IPS-18c (cell line): ENCODE results near the gene NDUFV1.
"Not testable (repeated sequence)": the region's sequence is repeated elsewhere in the genome, so short reads cannot be mapped to it uniquely, and the experiment has no call there.

Source experiments
- H3K4me3 ChIP-seq: 2 replicates; pipeline ENCODE4 v1.7.0; 2013; ENCODE audit warnings: low read depth, mild to moderate bottlenecking, low read length, moderate library complexity; ENCODE audit not compliant: insufficient read depth
- H3K9me3 ChIP-seq: one replicate; pipeline ENCODE4 v1.6.1; 2013; ENCODE audit warnings: mild to moderate bottlenecking, low read length, moderate library complexity; ENCODE audit not compliant: control insufficient read depth, insufficient read depth

NDUFV1 gene

DNA sequence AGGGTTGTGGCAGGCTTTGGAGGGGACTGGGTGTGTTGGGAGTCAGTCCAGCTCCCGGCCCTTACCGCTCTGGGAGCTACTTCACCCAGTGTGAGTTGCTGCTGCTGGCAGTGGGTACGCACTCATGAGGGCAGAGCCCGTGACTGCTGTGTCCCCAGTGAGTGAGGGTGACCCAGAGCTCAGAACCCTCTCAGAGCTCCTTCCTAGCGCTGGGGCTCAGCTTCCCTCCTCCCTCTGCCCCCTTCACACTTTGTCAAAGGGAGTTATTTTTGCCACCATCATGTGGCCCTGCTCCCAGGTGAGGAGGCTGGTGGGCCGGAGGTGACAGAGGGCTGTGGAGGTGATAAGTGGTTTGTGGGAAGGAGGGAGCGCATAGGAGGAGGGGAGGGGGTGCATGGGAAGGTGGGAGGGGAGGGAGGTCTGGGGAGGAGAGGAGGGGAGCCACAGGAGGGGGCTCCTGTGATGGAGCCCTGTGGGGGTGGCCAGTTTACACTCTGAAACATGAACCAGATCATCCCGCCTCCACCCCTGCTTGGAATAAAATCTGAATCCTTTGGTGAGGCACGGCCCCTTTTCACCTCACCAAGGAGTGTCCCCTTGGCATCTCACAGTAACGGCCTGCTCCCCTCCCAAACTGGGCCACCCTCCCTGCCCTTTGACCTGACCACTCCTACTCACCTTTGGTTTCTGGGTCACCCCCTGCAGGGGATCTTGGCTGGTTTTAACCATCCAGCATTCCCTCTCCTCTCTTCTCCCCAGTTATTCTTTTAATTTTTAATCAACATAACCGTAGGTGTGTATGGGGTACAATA lies 9.9 kb downstream of the NDUFV1 start:
- Histone ChIP-seq H3K4me3 (no peak overlapping the region), H3K9me3 (peaks cover 2% of the 10 kb centered on the region)

DNA sequence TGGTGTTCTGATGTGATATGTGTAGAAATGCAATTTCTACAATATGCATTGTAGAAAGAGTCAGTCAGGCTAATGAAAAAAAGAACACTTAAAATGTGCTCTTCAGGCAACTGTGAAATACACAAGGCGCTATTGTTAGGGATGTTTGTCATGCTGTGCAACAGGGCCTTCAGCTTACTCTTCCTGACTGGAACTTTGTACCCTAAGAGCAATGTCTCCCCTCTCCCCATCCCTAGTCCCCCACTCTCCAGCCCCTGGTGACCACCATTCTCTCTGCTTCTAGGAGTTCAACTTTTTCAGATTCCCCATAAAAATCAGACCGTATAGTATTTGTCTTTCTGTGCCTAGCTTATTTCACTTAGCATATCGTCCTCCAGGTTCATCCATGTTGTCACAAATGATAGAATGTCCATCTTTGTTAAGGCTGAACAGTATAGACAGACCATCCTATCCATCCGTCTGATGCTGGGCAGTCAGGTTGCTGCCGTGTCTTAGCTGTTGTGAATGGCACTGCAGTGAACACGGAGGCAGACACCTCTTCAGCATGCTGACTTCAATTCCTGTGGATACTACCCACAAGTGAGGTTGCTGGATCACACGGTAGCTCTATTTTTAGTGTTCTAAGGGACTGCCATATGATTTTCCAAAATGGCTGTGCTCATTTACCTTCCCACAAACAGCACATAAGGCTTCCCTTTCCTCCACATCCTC lies 10.7 kb downstream of the NDUFV1 start:
- Histone ChIP-seq H3K4me3 (no peak overlapping the region; the same call in 1 of the 2 replicates), H3K9me3 (peaks cover 2% of the 10 kb centered on the region)

DNA sequence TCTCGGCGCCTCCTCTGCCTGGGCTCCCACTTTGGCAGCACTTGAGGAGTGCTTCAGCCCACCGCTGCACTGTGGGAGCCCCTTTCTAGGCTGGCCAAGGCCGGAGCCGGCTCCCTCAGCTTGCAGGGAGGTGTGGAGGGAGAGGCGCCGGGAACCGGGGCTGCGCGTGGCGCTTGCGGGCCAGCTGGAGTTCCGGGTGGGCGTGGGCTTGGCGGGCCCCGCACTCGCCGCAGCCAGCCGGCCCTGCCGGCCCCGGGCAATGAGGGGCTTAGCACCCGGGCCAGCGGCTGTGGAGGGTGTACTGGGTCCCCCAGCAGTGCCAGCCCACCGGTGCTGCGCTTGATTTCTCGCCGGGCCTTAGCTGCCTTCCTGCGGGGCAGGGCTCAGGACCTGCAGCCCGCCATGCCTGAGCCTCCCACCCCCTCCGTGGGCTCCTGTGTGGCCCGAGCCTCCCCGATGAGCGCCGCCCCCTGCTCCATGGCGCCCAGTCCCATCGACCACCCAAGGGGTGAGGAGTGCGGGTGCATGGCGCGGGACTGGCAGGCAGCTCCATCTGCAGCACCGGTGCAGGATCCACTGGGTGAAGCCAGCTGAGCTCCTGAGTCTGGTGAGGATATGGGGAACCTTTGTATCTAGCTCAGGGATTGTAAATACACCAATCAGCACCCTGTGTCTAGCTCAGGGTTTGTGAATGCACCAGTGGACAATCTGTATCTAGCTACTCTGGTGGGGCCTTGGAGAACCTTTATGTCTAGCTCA lies 12.3 kb downstream of the NDUFV1 start:
- H3K9me3 ChIP-seq, H3K4me3 ChIP-seq: not testable (repeated sequence)

DNA sequence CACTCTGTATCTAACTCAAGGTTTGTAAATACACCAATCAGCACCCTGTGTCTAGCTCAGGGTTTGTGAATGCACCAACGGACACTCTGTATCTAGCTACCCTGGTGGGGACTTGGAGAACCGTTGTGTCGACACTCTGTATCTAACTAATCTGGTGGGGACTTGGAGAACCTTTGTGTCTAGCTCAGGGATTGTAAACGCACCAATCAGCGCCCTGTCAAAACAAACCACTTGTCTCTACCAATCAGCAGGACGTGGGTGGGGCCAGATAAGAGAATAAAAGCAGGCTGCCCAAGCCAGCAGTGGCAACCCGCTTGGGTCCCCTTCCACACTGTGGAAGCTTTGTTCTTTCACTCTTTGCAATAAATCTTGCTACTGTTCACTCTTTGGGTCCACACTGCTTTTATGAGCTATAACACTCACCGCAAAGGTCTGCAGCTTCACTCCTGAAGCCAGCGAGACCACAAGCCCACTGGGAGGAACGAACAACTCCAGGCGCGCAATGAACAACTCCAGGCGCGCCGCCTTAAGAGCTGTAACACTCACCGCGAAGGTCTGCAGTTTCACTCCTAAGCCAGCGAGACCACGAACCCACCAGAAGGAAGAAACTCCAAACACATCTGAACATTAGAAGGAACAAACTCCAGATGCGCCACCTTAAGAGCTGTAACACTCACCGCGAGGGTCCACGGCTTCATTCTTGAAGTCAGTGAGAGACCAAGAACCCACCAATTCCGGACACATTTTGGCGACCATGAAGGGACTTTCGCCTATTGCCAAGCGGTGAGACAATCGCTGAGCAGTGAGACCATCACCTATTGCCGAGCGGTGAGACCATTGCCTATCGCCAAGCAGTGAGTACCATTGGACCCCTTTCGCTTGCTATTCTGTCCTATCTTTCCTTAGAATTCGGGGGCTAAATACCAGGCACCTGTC lies 13.2 kb downstream of the NDUFV1 start:
- not testable (repeated sequence) for H3K9me3 ChIP-seq
- H3K4me3 ChIP-seq = peak overlapping the region; percentile 57

DNA sequence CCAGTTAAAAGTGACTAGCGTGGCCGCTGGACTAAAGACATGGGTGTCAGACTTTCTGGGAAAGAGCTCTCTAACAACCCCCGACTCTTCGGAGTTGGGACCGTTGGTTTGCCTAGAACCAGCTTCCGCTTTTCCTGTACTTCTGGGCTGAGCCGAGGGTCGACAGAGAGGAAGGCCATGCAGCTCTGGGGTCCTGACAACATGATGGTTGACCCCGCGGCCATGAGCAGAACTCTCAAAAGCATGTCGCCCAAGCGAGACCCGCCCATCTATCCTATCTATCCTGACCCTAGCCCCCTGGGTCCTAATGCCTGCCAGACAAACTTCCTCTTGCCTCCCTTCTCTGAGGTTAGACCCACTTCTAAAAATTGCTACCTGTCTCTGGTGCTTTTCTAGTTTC lies 13.9 kb downstream of the NDUFV1 start:
- not testable (repeated sequence) for H3K9me3 ChIP-seq
- peak overlapping the region; percentile 57 for H3K4me3 ChIP-seq

DNA sequence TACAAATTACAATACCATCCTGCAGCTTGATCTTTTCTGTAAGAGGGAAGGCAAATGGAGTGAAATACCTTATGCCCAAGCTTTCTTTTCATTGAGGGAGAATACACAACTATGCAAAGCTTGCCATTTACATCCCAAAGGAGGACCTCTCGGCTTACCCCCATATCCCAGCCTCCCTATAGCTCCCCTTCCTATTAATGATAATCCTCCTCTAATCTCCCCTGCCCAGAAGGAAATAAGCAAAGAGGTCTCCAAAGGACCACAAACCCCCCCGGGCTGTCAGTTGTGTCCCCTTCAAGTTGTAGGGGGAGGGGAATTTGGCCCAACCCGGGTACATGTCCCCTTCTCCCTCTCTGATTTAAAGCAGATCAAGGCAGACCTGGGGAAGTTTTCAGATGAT lies 15.2 kb downstream of the NDUFV1 start:
- H3K9me3 ChIP-seq = not testable (repeated sequence)
- H3K4me3 ChIP-seq = peak overlapping the region; percentile 57; the same call in 1 of the 2 replicates

DNA sequence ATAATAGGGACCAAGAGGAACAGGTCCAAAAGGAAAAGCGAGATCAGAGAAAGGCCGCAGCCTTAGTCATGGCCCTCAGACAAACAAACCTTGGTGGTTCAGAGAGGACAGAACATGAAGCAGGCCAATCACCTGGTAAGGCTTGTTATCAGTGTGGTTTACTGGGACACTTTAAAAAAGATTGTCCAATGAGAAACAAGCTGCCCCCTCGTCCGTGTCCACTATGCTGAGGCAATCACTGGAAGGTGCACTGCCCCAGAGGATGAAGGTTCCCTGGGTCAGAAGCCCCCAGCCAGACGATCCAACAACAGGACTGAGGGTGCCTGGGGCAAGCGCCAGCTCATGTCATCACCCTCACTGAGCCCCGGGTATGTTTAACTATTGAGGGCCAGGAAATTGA lies 16.2 kb downstream of the NDUFV1 start:
- H3K9me3 ChIP-seq, H3K4me3 ChIP-seq: not testable (repeated sequence)

DNA sequence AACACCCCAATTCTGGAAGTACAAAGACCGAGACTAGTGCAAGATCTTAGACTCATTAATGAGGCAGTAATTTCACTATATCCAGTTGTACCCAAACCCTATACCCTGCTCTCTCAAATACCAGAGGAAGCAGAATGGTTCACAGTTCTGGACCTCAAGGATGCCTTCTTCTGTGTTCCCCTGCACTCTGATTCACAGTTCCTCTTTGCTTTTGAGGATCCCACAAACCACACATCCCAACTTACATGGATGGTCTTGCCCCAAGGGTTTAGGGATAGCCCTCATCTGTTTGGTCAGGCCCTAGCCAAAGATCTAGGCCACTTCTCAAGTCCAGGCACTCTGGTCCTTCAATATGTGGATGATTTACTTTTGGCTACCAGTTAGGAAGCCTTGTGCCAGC lies 17.1 kb downstream of the NDUFV1 start:
- H3K4me3 ChIP-seq, H3K9me3 ChIP-seq: not testable (repeated sequence)

DNA sequence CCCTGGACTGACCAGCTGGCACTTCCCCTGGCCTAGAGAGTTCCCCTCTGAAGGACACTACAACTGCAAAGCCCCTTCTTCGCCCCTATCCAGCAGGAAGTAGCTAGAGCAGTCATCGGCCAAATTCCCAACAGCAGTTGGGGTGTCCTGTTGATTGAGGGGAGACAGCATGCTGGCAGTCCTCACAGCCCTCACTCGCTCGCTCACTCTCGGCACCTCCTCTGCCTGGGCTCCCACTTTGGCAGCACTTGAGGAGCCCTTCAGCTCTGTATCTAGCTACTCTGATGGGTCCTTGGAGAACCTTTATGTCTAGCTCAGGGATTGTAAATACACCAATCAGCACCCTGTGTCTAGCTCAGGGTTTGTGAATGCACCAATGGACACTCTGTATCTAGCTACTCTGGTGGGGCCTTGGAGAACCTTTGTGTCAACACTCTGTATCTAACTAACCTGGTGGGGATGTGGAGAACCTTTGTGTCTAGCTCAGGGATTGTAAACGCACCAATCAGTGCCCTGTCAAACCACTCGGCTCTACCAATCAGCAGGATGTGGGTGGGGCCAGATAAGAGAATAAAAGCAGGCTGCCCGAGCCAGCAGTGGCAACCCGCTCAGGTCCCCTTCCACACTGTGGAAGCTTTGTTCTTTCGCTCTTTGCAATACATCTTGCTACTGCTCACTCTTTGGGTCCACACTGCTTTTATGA lies 19.5 kb downstream of the NDUFV1 start:
- not testable (repeated sequence) for H3K9me3 ChIP-seq, H3K4me3 ChIP-seq

DNA sequence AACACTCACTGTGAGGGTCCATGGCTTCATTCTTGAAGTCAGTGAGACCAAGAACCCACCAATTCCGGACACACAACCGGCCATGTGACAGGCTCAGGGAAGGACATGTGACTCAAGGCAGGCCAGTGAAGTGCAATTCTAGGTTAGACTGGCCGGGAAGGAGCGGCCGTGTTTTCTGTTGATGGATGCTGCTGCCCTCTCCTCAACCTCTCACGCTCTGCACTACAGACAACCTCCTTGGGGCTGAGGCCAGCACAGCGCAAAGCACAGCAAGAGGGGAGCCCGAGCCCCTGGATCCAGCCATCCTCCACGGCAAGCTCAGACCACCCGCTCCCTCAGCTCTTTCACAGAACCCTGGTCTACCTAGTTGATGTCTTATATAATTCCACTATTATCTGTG lies 20.2 kb downstream of the NDUFV1 start:
- H3K4me3 ChIP-seq = no peak overlapping the region
- no peaks in the 10 kb centered on the region for H3K9me3 ChIP-seq

DNA sequence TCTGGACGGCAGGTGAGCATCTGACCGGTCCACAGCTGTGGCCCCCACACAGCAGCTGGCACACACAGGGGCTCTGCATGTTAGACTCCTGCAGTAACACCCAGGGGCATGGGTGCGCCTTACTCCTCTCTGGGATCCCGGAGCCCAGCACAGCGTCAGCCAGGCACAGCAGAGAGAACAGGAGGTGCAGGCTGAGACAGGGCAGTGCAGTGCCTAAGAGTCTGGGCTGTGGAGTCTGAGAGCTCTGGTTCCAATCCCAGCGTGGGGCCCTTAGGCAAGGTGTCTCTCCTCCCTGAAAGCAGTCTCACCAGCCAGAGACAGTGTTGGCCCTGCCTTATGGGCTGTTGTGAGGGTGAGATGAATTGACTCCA lies 20.7 kb downstream of the NDUFV1 start:
- H3K4me3 ChIP-seq = no peak overlapping the region
- no peaks in the 10 kb centered on the region for H3K9me3 ChIP-seq

DNA sequence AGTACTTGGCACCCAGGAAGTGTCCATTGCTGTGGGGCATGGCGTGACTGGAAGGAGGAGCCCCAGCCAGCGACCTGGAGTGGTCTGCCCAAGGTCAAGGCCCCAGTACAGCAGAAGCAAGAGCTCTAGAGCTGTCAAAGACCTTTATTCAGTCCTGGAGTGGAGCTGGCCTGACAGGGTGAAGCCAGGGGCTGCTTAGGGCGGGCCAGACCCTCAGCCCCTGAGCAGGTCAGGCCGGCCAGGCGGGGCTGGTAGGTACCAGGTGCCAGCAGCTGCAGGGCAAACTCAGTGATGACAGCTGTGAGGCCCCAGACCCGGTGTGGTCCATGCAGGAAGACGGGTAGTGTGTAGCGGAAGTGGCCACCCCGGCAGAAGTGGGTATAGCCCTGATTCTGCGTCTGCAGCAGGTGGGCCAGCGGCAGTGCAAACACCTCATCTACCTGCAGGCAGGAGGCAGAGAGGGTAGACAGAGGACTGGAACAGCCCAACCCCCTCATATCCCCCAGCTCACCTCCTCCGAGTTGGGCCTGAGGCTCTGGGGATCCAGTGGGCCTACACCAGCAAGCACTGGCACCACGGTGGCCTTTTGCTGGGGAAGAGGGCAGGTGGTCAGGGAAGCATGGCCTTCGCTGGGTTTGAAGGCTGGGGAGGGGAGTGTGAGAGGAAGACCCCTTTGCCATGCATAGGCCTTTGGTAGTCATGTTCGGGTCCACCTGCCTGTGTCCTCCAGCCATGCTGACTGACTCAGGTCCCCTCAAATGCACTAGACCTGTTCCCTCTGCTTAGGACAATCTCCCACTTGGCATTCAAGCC lies 21.3 kb downstream of the NDUFV1 start:
- no peaks in the 10 kb centered on the region for H3K9me3 ChIP-seq
- H3K4me3 ChIP-seq = no peak overlapping the region

DNA sequence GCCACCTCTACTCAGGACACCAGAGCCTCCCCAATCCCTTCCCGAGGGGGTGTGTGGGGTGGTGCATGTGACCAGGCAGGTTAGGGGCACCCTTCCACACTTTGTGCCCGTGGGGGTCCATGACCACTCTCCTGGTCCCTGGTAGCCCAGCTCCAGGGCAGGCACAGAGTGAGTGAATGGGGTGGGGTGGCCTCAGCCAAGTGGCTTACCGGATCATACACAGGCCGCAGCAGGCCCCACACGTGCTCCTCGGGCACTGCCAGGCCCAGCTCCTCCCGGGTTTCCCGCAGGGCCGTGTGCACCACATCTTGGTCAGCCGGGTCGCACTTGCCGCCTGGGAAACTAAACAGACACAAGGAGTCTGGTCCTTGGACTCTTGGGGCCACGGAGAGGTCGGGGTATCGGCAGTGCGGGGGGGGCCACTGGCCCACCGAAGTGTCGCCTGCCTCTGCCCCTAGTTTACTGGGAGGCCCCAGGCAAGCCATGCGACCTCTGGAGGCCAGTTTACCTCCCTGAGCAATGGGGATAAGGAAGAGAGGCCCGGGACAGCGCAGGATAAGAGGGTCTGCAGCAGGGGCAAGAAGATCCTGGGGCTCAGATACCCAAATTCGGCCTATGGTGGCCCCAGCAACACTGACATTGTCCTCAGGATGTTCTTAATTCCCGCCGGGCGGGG lies 22.1 kb downstream of the NDUFV1 start:
- no peaks in the 10 kb centered on the region for H3K9me3 ChIP-seq
- no peak overlapping the region; the same call in 1 of the 2 replicates for H3K4me3 ChIP-seq

DNA sequence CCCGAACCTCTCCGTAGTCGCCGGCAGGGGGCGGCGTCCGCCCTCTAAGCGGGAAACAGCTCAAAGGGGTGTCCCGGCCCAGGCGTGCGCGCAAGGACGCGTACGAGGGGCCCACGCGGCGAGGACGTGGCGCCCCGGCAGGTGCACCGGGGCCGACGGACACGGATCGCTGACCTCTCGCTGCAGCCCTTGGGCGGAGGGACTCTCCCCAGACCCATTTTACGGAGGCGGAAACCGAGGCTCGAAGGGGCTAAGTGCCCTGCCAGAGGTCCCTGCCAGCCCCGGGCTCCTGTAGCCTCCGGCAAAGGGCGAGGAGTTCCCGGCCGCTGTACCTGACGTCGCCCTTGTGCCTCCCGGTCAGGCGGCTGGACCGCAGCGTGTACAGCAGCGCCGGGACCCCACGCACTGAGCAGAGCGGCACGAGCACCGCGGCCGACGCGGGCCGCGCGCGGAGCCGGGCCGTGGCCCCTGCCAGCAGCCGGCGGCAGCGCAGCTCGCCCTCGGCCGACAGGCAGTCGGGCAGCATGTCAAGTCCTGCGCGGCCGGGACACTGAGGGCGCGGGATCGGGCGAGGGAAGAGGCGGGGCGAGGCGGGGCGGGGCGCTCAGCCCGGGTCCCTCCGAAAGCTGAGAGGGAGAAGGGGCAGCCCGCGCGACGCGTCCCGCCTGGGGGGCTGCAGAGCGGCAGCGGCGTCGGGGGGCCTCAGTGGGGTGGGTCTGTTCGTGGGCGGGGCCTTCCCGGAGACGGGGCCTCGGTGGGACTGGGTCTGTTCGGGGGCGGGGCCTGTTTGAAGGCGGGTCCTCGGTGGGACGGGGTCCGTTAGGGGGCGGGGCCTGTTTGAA lies 22.9 kb downstream of the NDUFV1 start, which contains the start of gene NUDT8:
TSS of gene NUDT8 (minus strand) at position 552 of the 842 bp plus-strand sequence. CDS start at position 526, 26 bp downstream.
- Histone ChIP-seq H3K4me3 (peak within 1 kb of the TSS; percentile 67), H3K9me3 (no peaks in the 10 kb centered on the region)
